ENCODE results near the gene MXD1. TPM values are rescaled to one million over a fixed set of nuclear protein-coding genes. Genes with fewer than 3 reads are reported as not detected.
A peak's percentile ranks its signal among the peaks of the same experiment; 100 is the strongest.

The MXD1 gene
- total and polyA plus RNA-seq, 9 of the 15 experiments (the other 6 are each of a cell fraction or from before 2014, with no cell fraction given) = 6.7 to 35.9 (median 11.0) TPM

GRCh38 chr2:69933839-69934613, 19.1 kb downstream of the MXD1 start (continued):
- TF ChIP-seq ZNF224 (CRISPR knock-in tag; IDR thresholded peaks at IDR 0.05) = no peak
- no peak for TF ChIP-seq ADNP (tag; IDR thresholded peaks at IDR 0.05)
- 0 out of 2 replicates have a peak, but pooled peaks have one; percentile 49 for TF ChIP-seq PTTG1 (tag; IDR thresholded peaks at IDR 0.05; ENCODE audit: low read depth)
- TF ChIP-seq SP2 (IDR thresholded peaks at IDR 0.05; ENCODE audit: extremely low read depth, low read depth, low read length, poor library complexity, severe bottlenecking) = no peak
- TF ChIP-seq ZNF124 (CRISPR knock-in tag; IDR thresholded peaks at IDR 0.05) = no peak
- no peak for TF ChIP-seq ZNF79 (CRISPR knock-in tag; IDR thresholded peaks at IDR 0.05; ENCODE audit: low read depth)
- peak; percentile 84 for TF ChIP-seq C11orf30 (IDR thresholded peaks at IDR 0.05; ENCODE audit: low read depth)
- TF ChIP-seq GABPB1 (CRISPR knock-in tag; IDR thresholded peaks at IDR 0.05) = 0 out of 2 replicates have a peak, but pooled peaks have one; percentile 27
- TF ChIP-seq SMAD1 (IDR thresholded peaks at IDR 0.05; ENCODE audit: low read depth, low read length, partially characterized antibody) = no peak
- TF ChIP-seq GABPA (tag; conservative IDR thresholded peaks at IDR 0.05; ENCODE audit: low read depth) = no peak; the same call in 1 of the 2 replicates
- TF ChIP-seq ZNF384 (IDR thresholded peaks at IDR 0.05; ENCODE audit: low read depth, low read length) = peak; percentile 76; the same call in 1 of the 2 replicates
- no peak; the same call in 1 of the 2 replicates for TF ChIP-seq TOE1 (IDR thresholded peaks at IDR 0.05; ENCODE audit: borderline replicate concordance)
- no peak for TF ChIP-seq TOE1 (CRISPR knock-in tag; IDR thresholded peaks at IDR 0.05; ENCODE audit: borderline replicate concordance, low read depth)
- TF ChIP-seq CUX1 (CRISPR knock-in tag; IDR thresholded peaks at IDR 0.05) = no peak
- TF ChIP-seq, protein P1, sequence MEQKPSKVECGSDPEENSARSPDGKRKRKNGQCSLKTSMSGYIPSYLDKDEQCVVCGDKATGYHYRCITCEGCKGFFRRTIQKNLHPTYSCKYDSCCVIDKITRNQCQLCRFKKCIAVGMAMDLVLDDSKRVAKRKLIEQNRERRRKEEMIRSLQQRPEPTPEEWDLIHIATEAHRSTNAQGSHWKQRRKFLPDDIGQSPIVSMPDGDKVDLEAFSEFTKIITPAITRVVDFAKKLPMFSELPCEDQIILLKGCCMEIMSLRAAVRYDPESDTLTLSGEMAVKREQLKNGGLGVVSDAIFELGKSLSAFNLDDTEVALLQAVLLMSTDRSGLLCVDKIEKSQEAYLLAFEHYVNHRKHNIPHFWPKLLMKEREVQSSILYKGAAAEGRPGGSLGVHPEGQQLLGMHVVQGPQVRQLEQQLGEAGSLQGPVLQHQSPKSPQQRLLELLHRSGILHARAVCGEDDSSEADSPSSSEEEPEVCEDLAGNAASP (IDR thresholded peaks at IDR 0.05) = no peak
- TF ChIP-seq ZNF551 (CRISPR knock-in tag; IDR thresholded peaks at IDR 0.05) = no peak
- TF ChIP-seq, protein P2, sequence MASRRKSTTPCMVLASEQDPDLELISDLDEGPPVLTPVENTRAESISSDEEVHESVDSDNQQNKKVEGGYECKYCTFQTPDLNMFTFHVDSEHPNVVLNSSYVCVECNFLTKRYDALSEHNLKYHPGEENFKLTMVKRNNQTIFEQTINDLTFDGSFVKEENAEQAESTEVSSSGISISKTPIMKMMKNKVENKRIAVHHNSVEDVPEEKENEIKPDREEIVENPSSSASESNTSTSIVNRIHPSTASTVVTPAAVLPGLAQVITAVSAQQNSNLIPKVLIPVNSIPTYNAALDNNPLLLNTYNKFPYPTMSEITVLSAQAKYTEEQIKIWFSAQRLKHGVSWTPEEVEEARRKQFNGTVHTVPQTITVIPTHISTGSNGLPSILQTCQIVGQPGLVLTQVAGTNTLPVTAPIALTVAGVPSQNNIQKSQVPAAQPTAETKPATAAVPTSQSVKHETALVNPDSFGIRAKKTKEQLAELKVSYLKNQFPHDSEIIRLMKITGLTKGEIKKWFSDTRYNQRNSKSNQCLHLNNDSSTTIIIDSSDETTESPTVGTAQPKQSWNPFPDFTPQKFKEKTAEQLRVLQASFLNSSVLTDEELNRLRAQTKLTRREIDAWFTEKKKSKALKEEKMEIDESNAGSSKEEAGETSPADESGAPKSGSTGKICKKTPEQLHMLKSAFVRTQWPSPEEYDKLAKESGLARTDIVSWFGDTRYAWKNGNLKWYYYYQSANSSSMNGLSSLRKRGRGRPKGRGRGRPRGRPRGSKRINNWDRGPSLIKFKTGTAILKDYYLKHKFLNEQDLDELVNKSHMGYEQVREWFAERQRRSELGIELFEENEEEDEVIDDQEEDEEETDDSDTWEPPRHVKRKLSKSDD (conservative IDR thresholded peaks at IDR 0.05; ENCODE audit: low read length) = no peak

Data from K562 (cell line).